ENCODE data around the gene PFKFB2.

DNA sequence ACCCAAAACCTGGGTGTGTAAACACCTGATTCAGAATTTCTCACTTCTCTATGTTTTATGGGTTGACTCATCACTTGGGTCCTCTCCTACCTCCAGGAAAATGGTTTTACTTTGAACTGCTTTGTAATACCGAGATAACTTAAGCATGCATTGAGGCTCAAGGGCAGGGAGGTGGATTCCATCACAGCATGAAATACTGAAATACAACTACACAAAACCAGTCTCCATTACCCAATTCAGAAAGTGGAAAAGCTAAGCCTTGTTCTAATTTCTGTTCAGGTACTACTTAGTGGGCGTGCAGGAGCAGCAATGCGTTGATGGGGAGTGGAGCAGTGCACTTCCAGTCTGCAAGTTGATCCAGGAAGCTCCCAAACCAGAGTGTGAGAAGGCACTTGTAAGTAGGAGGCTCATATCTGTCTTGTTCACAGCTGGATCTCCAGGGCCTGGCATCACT is 44.8 kb downstream of the PFKFB2 start:
- TF ChIP-seq, protein P1, sequence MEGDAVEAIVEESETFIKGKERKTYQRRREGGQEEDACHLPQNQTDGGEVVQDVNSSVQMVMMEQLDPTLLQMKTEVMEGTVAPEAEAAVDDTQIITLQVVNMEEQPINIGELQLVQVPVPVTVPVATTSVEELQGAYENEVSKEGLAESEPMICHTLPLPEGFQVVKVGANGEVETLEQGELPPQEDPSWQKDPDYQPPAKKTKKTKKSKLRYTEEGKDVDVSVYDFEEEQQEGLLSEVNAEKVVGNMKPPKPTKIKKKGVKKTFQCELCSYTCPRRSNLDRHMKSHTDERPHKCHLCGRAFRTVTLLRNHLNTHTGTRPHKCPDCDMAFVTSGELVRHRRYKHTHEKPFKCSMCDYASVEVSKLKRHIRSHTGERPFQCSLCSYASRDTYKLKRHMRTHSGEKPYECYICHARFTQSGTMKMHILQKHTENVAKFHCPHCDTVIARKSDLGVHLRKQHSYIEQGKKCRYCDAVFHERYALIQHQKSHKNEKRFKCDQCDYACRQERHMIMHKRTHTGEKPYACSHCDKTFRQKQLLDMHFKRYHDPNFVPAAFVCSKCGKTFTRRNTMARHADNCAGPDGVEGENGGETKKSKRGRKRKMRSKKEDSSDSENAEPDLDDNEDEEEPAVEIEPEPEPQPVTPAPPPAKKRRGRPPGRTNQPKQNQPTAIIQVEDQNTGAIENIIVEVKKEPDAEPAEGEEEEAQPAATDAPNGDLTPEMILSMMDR (conservative IDR thresholded peaks at IDR 0.05) = no peak
- no peak for TF ChIP-seq ZFX (IDR thresholded peaks at IDR 0.05)

All from C4-2B (cell line).